Gastrocnemius medialis (tissue), 4 donors: ENCODE results near the gene CCNT1. TPM values are rescaled to one million over a fixed set of nuclear protein-coding genes. Genes with fewer than 3 reads are reported as not detected.
A peak's percentile ranks its signal among the peaks of the same experiment; 100 is the strongest.

Experiments used
- ATAC-seq, 2 donors: fragments of 150-250 bp; one replicate each; pipeline ENCODE4 v1.9.1; 2016
- DNase-seq, 2 donors: peaks; one replicate each; pipeline ENCODE4 v3.0.0-alpha.2; 2019
- H3K27ac ChIP-seq, 4 donors: fragments of 200-600 bp; sonication (generic); 1 replicate in 1 of 4; 2 replicates in 3 of 4; pipeline ENCODE4 v1.5.1; 2016 to 2018; ENCODE audit warnings: mild to moderate bottlenecking in 2 of 4, moderate library complexity in 1 of 4
- H3K27me3 ChIP-seq, 3 donors: fragments of 200-600 bp; sonication (generic) in 2 of 3; 1 replicate in 1 of 3; 2 replicates in 2 of 3; pipeline versions ENCODE4 v1.5.1 to v1.6.0; 2016 to 2019; ENCODE audit warnings: mild to moderate bottlenecking in 1 of 3, moderate library complexity in 1 of 3
- H3K36me3 ChIP-seq, 2 donors: fragments of 200-600 bp; sonication (generic) in 1 of 2; one replicate each; pipeline ENCODE4 v1.5.1; 2017 to 2018
- H3K4me1 ChIP-seq, 2 donors: fragments of 200-600 bp; sonication (generic) in 1 of 2; one replicate each; pipeline ENCODE4 v1.5.1; 2016 to 2017; ENCODE audit warnings: mild to moderate bottlenecking in 2 of 2
- H3K4me3 ChIP-seq, 4 donors: fragments of 200-600 bp; sonication (generic) in 3 of 4; 1 replicate in 1 of 4; 2 replicates in 3 of 4; pipeline ENCODE4 v1.5.1; 2016 to 2019; ENCODE audit warnings: mild to moderate bottlenecking in 2 of 4
- H3K9me3 ChIP-seq, 3 donors: fragments of 200-600 bp; sonication (generic) in 2 of 3; 1 replicate in 1 of 3; 2 replicates in 2 of 3; pipeline ENCODE4 v1.5.1; 2016 to 2019
- POLR2A ChIP-seq, 2 donors: fragments of 450-650 bp; IDR thresholded peaks; one replicate each; pipeline ENCODE4 v1.6.1; 2017; ENCODE audit warnings: antibody characterized with exemption in 2 of 2, mild to moderate bottlenecking in 2 of 2, moderate library complexity in 2 of 2
- in situ Hi-C, 4 donors: fragments of 200-750 bp; cut with MboI; loops; one replicate each; pipeline versions ENCODE4 v1.15.0 to v1.8.0; 2017; ENCODE audit warnings: low sequenced_read_pairs in 4 of 4
- intact Hi-C: fragments of 100-400 bp; cut with DNase I; formaldehyde crosslinking; loops from one replicate; pipeline ENCODE4 v1.15.1; 2023; ENCODE audit warnings: low total_unique reads
- total RNA-seq, 4 donors: library from RNA; depleted of rRNA; stranded (reverse); fragments of >200 nt; gene quantifications; one replicate each; pipeline versions ENCODE4 v1.1.0 to v1.2.3, GENCODE V29; 2016
- TF ChIP-seq, protein P1 (sequence below), 5 experiments: fragments of 450-650 bp in 3 of 5; fragments of 200-600 bp in 2 of 5; sonication (generic) in 2 of 5; IDR thresholded peaks in 4 of 5; conservative IDR thresholded peaks in 1 of 5; 1 replicate in 4 of 5; 2 replicates in 1 of 5; pipeline ENCODE4 v1.5.1; 2016 to 2019; ENCODE audit warnings: antibody characterized with exemption in 5 of 5, mild to moderate bottlenecking in 3 of 5, moderate library complexity in 3 of 5

The CCNT1 gene
- total RNA-seq, 4 donors from 2014 or later, result 18.0 to 21.4 (median 19.6) TPM

DNA sequence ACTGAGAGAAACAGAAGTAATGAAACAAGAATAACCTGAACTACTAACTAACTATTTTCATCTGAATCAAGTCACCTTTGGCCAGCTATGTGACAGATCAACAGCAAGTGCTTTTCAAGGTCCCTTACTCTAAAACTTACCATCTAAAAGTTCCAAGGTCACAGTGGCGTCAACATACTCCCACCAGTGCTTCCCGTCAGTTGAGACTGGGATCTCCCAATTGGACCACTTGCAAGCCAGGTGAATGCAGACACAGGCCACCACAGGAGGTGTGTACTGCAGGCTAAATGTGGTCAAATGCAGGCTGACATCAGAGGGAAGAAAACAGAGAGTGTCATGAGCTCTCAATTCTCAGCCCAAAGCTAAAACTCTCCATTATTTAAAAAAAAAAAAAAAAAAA lies 20.6 kb downstream of the CCNT1 start:
- H3K27me3 ChIP-seq, result no peaks in the 10 kb centered on the region
- TF ChIP-seq, protein P1, sequence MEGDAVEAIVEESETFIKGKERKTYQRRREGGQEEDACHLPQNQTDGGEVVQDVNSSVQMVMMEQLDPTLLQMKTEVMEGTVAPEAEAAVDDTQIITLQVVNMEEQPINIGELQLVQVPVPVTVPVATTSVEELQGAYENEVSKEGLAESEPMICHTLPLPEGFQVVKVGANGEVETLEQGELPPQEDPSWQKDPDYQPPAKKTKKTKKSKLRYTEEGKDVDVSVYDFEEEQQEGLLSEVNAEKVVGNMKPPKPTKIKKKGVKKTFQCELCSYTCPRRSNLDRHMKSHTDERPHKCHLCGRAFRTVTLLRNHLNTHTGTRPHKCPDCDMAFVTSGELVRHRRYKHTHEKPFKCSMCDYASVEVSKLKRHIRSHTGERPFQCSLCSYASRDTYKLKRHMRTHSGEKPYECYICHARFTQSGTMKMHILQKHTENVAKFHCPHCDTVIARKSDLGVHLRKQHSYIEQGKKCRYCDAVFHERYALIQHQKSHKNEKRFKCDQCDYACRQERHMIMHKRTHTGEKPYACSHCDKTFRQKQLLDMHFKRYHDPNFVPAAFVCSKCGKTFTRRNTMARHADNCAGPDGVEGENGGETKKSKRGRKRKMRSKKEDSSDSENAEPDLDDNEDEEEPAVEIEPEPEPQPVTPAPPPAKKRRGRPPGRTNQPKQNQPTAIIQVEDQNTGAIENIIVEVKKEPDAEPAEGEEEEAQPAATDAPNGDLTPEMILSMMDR (IDR thresholded peaks at IDR 0.05 in 4 of 5, conservative IDR thresholded peaks at IDR 0.05 in 1 of 5), result no peak
- intact Hi-C loops, result no loop called here
- no peak overlapping the region for H3K4me3 ChIP-seq
- H3K4me1 ChIP-seq, result peaks cover 13 to 23% of the 10 kb centered on the region in 2 donors
- no peak overlapping the region for H3K27ac ChIP-seq
- no peak for ATAC-seq
- no peak for DNase-seq
- H3K36me3 ChIP-seq, result peaks cover 3 to 53% of the 10 kb centered on the region in 2 donors
- no peaks in the 10 kb centered on the region for H3K9me3 ChIP-seq
- in situ Hi-C loops, result no loop called here

GRCh38 chr12:48694038-48694437 lies 22.5 kb downstream of the CCNT1 start:
- DNase-seq (no peak), ATAC-seq (no peak)
- Histone ChIP-seq H3K4me1 (peaks cover 22 to 39% of the 10 kb centered on the region in 2 donors), H3K27me3 (no peaks in the 10 kb centered on the region), H3K36me3 (peaks cover 3 to 42% of the 10 kb centered on the region in 2 donors), H3K9me3 (no peaks in the 10 kb centered on the region), H3K4me3 (no peak overlapping the region), H3K27ac (peak overlapping the region in 3 of 4 donors; percentile 7 to 32 (median 28))
- in situ Hi-C loops, result no loop called here
- intact Hi-C loops, result no loop called here
- no peak for TF ChIP-seq POLR2A (IDR thresholded peaks at IDR 0.05)
- TF ChIP-seq, protein P1 (IDR thresholded peaks at IDR 0.05 in 4 of 5, conservative IDR thresholded peaks at IDR 0.05 in 1 of 5), result no peak

- no peaks in the 10 kb centered on the region for H3K27me3 ChIP-seq
- peaks cover 22 to 42% of the 10 kb centered on the region in 2 donors for H3K4me1 ChIP-seq
- no peak for DNase-seq
- peak overlapping the region in 3 of 4 donors; percentile 7 to 32 (median 28) for H3K27ac ChIP-seq
- H3K36me3 ChIP-seq, result peaks cover 3 to 42% of the 10 kb centered on the region in 2 donors
- no peak overlapping the region for H3K4me3 ChIP-seq
- no peaks in the 10 kb centered on the region for H3K9me3 ChIP-seq
- no peak for ATAC-seq
- TF ChIP-seq, protein P1 (IDR thresholded peaks at IDR 0.05 in 4 of 5, conservative IDR thresholded peaks at IDR 0.05 in 1 of 5), result no peak
- TF ChIP-seq POLR2A (IDR thresholded peaks at IDR 0.05), result no peak
- in situ Hi-C loops, result no loop called here
- intact Hi-C loops, result no loop called here
Measured at GRCh38 chr12:48693572-48693971, 22.9 kb downstream of the CCNT1 start.

GRCh38 chr12:48691826-48692487 lies 24.6 kb downstream of the CCNT1 start:
- H3K27me3 ChIP-seq, result no peaks in the 10 kb centered on the region
- no peak for DNase-seq
- no peak overlapping the region for H3K4me3 ChIP-seq
- H3K9me3 ChIP-seq, result no peaks in the 10 kb centered on the region
- in situ Hi-C loops (no loop called here), intact Hi-C loops (no loop called here)
- no peak for ATAC-seq
- no peak for TF ChIP-seq POLR2A (IDR thresholded peaks at IDR 0.05)
- TF ChIP-seq, protein P1 (IDR thresholded peaks at IDR 0.05 in 4 of 5, conservative IDR thresholded peaks at IDR 0.05 in 1 of 5), result no peak
- H3K36me3 ChIP-seq, result peaks cover 3 to 42% of the 10 kb centered on the region in 2 donors
- peak overlapping the region in 2 of 4 donors; percentile 15 to 35 for H3K27ac ChIP-seq
- H3K4me1 ChIP-seq, result peaks cover 22 to 42% of the 10 kb centered on the region in 2 donors
